ENCODE results near the gene RWDD4.

Gene RWDD4

DNA sequence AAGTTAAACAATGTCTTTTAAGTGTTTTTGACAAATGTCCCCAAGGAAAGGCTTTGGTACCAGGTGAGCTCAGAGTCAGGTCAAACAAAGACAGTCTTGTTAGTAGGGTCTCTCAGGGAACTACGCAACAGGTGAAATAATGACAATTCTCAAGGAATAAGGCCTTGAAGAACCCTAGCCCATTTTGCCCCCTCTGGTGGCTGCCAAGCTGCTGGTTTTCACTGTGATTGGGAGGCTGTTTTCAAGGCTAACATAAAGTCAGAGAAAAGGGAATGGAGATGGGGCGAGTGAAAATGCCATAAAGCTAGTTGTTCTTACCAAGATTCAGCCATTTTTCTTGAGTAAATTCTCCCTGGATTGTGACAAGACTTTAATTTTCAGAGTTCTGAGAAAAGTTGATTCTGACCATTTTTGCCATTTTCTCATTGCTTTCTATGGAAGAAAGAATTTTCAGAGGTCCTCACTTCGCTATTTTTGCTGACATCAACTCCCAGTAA lies 58.7 kb downstream of the RWDD4 start:
- no peak for DNase-seq (ENCODE audit: low read depth)

DNA sequence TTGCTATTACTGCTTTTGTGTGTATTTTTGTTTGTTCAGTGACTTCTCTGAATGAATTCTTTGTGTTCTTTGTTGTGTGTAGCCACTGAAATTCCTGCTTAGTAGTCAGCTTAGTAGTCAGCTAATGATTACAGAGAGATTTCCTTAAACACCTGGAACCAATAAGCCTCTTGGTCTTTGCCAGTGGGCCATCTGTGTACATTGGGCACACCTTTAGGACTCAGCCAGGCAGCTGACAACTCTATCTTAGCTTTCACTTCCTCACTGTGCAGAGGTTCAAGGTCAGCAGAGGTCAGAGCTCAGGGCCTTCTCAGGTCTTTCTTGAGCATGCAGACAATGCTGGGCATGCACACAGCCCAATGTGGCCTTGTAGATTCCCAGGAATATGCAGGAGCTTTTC lies 59.3 kb downstream of the RWDD4 start:
- no peak for DNase-seq (ENCODE audit: low read depth)

- no peak for DNase-seq (ENCODE audit: low read depth)
Observed at GRCh38 chr4:183599284-183599683, 59.7 kb downstream of the RWDD4 start.

DNA sequence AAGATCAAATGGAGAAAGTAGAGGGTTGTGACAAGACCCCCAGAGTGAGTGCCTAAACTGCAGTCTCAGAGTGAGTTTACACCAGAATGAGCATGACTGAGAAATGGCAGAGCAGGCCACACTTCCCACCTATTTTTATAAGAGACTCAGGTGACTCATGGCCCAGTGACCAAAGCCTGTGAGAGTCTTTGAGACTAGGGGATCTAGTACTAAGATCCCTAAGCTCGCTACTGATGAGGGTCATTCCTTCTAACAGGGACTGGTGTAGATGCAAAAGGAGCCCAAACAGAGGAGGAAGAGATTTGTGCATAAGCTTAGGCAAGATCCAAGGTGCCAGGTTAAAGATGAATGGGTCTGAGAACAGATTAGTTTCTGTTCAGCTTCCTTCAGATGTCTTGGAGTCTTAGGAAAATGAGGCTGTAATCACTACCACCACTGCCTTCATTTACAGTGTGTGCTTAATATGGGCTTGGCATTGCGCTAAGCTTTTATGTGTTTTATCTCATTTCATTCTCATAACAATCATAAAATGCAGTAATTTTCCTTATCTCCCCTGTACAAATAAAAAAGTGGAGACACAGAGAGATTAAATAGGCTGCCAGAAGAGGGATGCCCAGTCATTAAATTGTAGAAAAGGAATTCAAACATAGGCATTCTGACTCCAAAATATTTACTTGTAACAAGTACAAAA lies 62.8 kb downstream of the RWDD4 start:
- no peak for DNase-seq (ENCODE audit: low read depth)

DNA sequence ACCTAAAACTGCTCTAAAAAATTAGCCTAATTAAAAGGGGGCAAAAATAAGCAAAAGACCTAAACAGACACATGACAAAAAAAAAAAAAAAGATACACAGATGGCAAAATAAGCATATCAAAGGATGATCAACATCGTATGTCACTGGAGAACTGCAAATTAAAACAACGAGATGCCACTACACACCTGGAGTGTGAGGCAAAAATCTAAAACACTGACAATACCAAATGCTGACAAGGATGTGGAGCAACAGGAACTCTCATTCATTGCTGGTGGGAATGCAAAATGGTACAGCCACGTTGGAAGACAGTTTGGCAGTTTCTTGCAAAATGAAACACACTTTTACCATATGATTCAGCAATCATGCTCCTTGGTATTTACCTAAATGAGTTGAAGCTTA lies 64.2 kb downstream of the RWDD4 start:
- no peak for DNase-seq (ENCODE audit: low read depth)

- DNase-seq (ENCODE audit: low read depth) = no peak
Observed at GRCh38 chr4:183591301-183591700, 67.7 kb downstream of the RWDD4 start.

Data from GM04504 (cell line).